Measurements from ENCODE around the gene SGCD. TPM values are rescaled to one million over a fixed set of nuclear protein-coding genes. Genes with fewer than 3 reads are reported as not detected.

SGCD gene
- total RNA-seq, 1 donor = under 0.01 TPM

- DNase-seq (ENCODE audit: low read depth in 2 of 3, low spot score in 2 of 3) = no peak
Measured at GRCh38 chr5:156681265-156681664, 354.3 kb downstream of the SGCD start.

GRCh38 chr5:156682971-156683370, 356.0 kb downstream of the SGCD start:
- peak in 2 of 3 donors; percentile 43 to 48 for DNase-seq (ENCODE audit: low read depth in 2 of 3, low spot score in 2 of 3)

GRCh38 chr5:156683509-156683908, 356.5 kb downstream of the SGCD start:
- no peak for DNase-seq (ENCODE audit: low read depth in 2 of 3, low spot score in 2 of 3)

- no peak for DNase-seq (ENCODE audit: low read depth in 2 of 3, low spot score in 2 of 3)
Measured at GRCh38 chr5:156684216-156684615, 357.3 kb downstream of the SGCD start.

- DNase-seq (ENCODE audit: low read depth in 2 of 3, low spot score in 2 of 3) = no peak
Measured at GRCh38 chr5:156685481-156685880, 358.5 kb downstream of the SGCD start.

GRCh38 chr5:156686380-156686779, 359.4 kb downstream of the SGCD start:
- no peak for DNase-seq (ENCODE audit: low read depth in 2 of 3, low spot score in 2 of 3)

- DNase-seq (ENCODE audit: low read depth in 2 of 3, low spot score in 2 of 3) = no peak
Measured at GRCh38 chr5:156686796-156687195, 359.8 kb downstream of the SGCD start.

- DNase-seq (ENCODE audit: low read depth in 2 of 3, low spot score in 2 of 3) = no peak
Measured at GRCh38 chr5:156687514-156687913, 360.6 kb downstream of the SGCD start.

- DNase-seq (ENCODE audit: low read depth in 2 of 3, low spot score in 2 of 3) = no peak
Measured at GRCh38 chr5:156691572-156691971, 364.6 kb downstream of the SGCD start.

- DNase-seq (ENCODE audit: low read depth in 2 of 3, low spot score in 2 of 3) = no peak
Measured at GRCh38 chr5:156693113-156693512, 366.1 kb downstream of the SGCD start.

- no peak for DNase-seq (ENCODE audit: low read depth in 2 of 3, low spot score in 2 of 3)
Measured at GRCh38 chr5:156694598-156694997, 367.6 kb downstream of the SGCD start.

GRCh38 chr5:156695774-156696173, 368.8 kb downstream of the SGCD start:
- no peak for DNase-seq (ENCODE audit: low read depth in 2 of 3, low spot score in 2 of 3)

- DNase-seq (ENCODE audit: low read depth in 2 of 3, low spot score in 2 of 3) = no peak
Measured at GRCh38 chr5:156698323-156698722, 371.4 kb downstream of the SGCD start.

- DNase-seq (ENCODE audit: low read depth in 2 of 3, low spot score in 2 of 3) = no peak
Measured at GRCh38 chr5:156699147-156699546, 372.2 kb downstream of the SGCD start.

GRCh38 chr5:156704139-156704538, 377.2 kb downstream of the SGCD start:
- DNase-seq (ENCODE audit: low read depth in 2 of 3, low spot score in 2 of 3) = no peak

- DNase-seq (ENCODE audit: low read depth in 2 of 3, low spot score in 2 of 3) = no peak
Measured at GRCh38 chr5:156706631-156707030, 379.7 kb downstream of the SGCD start.

GRCh38 chr5:156707750-156708149, 380.8 kb downstream of the SGCD start:
- no peak for DNase-seq (ENCODE audit: low read depth in 2 of 3, low spot score in 2 of 3)

- DNase-seq (ENCODE audit: low read depth in 2 of 3, low spot score in 2 of 3) = no peak
Measured at GRCh38 chr5:156715287-156715686, 388.3 kb downstream of the SGCD start.

- no peak for DNase-seq (ENCODE audit: low read depth in 2 of 3, low spot score in 2 of 3)
Measured at GRCh38 chr5:156716591-156717380, 389.8 kb downstream of the SGCD start.

- no peak for DNase-seq (ENCODE audit: low read depth in 2 of 3, low spot score in 2 of 3)
Measured at GRCh38 chr5:156718985-156719384, 392.0 kb downstream of the SGCD start.

GRCh38 chr5:156722358-156722757, 395.4 kb downstream of the SGCD start:
- no peak for DNase-seq (ENCODE audit: low read depth in 2 of 3, low spot score in 2 of 3)

- DNase-seq (ENCODE audit: low read depth in 2 of 3, low spot score in 2 of 3) = no peak
Measured at GRCh38 chr5:156735477-156735876, 408.5 kb downstream of the SGCD start.

GRCh38 chr5:156741516-156741915, 414.6 kb downstream of the SGCD start:
- DNase-seq (ENCODE audit: low read depth in 2 of 3, low spot score in 2 of 3) = no peak

Data from hematopoietic multipotent progenitor cell (in vitro differentiated cells).